HG03558 (cell line): ENCODE measurements around the gene LTB4R2.
"Not testable (repeated sequence)": the region's sequence is repeated elsewhere in the genome, so short reads cannot be mapped to it uniquely, and the experiment has no call there.

Source experiments
- ATAC-seq: cut with Tn5 transposase; IDR thresholded peaks from one replicate; pipeline ENCODE4 v1.9.1; 2021; ENCODE audit warnings: moderate number of reproducible peaks; ENCODE audit not compliant: unreplicated experiment; ENCODE audit errors: extremely low read depth

The LTB4R2 gene

DNA sequence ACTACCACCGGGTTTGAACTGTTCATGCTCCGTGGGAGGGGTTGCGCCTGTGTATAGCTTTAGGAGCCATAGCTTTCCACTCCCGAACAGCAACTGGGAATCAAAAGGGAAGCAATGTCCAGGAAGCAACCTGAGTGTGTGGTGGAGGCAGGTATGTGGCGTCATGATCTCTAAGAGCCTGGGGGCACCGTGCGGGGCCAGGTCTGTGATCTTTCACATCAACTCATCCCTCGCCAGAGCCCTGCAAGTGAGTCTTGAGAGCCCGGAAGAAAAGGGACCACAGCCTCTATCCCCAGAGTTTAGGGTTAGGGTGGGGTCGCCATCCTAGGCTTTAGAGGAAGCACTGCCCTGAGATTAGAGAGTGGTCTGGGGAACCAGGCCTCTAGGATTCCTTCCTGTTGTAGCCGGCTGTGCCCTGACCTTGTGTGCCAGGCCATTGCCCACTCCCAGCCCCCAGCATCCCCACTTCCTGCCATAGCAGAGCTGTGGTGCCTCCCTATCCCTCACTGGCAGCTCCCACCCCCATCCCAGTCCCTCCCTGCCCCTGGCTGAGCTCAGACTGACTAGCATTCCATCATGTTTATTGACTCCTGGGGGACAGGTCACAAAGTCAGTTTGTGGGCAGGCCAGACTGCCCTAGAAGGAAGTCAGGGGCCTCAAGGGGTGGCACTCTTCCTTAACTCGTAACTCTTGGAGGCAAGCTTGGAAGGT is 25.7 kb downstream of the LTB4R2 start:
- ATAC-seq = no peak

DNA sequence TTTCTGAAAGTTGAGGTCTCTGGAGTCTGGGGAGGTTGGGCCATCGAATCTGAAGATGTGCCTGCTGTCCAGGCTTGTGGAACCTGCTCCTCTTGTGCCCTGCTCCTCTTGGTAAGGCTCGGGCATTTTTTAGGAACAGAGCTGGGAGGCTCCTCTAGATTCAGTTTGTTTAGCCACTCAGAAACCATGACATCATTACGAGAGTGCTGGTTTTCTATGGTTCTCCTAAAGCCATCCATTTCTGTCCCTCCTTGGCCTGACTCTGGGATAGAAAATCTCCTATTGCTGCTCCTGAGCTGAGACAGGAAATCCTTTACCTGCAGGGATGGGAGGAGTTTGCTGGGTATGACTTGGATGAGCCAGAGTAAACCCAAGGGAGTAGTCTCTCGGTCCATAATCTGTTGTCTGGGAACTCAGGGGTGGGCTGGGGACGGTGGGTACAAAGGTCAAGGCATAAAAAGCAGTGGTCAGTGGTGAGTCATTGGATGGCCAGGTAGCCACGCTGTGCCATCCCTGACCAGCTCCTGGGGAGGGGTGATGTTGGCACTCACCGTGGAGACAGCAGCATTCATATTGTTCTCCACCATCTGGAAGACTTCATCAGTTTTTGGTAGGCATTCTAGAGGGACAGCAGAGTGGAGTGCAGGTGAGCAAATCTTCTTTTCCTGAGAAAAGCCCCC is 27.3 kb downstream of the LTB4R2 start:
- ATAC-seq = no peak

DNA sequence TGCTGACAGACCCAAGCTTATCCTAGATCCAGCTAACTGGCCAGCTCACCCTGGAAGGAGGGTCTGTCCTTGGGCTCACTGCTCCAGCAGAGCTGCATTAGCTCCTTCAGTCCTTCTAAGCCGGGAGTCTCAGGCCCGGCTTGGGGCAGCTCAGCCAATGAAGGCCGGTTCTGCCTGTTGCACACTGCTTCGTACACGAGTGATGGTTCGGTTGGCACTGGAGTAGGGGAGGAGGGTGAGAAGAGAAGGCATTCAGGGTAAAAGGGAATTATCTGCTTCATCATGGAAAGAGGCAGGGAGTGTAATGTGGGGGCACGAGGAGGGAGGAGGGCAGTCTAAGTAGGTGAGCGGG is 27.9 kb downstream of the LTB4R2 start:
- ATAC-seq = no peak

DNA sequence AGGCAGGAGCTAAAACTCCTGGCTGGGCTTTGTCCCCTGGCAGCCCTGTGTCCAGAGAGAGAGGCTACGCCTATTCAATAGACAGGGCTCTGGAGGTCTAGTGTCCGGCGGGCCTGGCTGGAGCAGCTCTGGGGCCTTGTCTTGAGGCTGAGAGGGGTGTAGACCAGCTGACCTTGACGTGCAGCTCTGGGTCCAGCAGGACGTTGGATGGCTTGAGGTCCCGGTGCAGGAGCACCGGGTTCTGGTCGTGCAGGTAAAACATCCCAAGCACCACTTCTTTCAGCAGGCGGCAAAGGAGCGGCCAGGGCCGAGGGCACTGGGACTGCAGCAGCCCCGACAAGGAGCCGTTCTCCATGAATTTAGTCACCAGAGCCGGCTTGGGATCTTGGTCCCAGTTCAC is 28.9 kb downstream of the LTB4R2 start:
- no peak for ATAC-seq

DNA sequence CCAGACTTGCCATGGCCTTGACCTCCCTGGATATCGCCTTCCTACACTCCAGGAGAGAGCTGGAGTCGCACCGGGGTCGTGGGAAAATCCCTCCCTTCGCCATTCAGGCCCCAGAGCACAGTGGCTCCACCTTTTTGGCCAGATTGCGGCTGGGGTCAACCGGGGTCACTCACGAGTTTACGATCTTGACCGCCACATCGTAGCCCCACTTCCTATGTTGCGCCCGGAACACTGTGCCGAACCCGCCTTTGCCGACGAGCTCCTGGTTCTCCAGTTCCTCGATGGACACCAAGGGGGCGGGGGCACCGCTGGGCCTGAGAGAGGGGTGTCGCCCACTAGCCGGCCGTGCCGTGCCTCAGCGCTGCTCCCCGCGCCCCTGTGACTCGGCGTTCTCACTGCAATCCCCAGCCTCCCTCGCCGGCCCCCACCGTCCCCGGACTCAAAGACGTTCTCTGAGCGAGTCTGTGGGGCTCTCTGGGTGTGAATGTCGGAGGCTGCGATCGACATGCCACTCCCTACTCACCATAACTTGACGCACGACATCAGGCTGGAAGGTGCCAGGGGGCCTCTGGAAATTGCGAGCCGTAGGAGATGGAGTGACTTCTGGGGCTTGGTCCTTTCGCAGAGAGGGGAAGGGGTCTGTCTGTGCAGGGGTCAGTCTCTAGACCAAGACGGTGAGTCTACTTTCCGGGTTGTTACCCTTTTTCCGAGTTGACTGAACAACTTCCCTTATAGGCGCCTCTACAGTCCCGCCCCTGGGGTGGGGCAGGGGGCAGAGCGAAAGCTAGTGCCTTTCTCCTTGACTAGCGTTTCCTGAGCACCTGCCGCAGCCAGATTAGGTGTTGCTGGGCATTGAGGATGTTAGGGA is 29.6 kb downstream of the LTB4R2 start, which contains the start of gene RIPK3:
Gene RIPK3 (minus strand): TSS at position 708 of the 868 bp plus-strand sequence. CDS start 165 bp downstream, at position 543.
- peak; percentile 68 for ATAC-seq

DNA sequence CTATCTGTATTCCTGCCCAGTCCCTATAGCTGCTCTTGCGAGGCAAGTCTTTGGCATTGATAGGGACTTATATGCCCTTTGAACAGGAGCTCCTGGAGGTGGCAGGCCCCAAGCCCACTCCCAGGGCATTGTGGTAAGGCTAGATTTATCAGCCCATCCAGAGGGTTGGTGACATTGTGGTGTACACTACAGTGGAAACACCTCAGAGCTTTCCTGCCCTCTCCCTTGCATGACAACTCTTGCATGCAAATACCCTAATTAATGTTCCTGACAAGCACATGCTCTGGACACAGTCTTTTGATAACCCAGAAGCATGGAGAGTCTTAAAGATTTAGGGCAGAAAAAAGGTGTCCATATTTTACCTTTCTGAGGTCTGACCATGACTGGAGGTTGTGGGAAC is 30.7 kb downstream of the LTB4R2 start:
- no peak for ATAC-seq

DNA sequence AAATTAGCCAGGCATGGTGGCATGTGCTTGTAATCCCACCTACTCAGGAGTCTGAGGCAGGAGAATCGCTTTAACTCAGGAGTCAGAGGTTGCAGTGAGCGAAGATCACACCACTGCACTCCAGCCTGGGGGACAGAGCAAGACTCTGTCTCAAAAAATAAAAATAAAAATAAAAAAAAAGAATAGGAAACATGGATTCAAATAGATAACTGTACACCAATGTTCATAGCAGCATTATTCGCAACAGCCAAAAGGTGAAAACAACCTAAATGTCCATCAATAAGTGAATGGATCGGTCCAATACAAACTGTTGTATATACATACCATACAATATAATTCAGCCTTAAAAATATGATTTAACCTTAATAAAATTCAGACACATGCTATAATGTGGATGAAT is 32.9 kb downstream of the LTB4R2 start:
- ATAC-seq = no peak

GRCh38 chr14:24343795-24344660 is 34.1 kb downstream of the LTB4R2 start:
- ATAC-seq = no peak

DNA sequence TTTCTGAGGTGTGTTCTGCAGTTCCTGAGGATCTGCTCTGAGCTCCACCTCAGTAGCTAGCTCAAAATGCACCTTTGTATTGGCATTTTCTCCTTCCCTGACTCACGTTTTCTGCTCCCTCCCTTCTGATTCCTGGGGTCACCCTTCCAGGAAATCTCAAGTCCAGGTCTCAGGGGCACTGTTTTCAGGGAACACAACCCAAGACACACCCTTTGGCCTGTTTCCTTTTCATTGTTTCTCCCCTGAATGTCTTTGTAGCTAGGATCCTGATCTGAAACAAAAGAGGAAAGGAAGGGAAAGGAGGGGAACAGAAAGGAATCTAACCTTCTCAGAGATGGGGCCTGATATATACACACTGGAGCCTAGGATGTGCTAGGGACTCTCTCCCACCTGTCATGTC is 37.2 kb downstream of the LTB4R2 start:
- ATAC-seq = no peak

DNA sequence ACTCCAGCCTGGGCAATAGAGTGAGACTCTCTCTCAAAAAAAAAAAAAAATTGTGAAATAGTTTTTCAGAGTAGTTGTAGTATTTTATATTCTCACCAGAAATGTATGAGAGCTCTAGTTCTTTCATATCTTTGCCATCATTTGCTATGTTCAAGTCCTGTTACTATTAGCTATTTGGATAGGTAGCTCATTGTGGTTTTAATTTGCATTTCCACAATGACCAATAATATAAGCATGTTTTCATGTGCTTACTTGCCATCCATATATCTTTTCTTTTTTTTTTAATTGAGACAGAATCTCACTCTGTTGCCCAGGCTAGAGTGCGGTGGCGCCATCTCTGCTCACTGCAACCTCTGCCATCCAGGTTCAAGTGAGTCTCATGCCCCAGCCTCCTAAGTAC is 38.2 kb downstream of the LTB4R2 start:
- no peak for ATAC-seq

GRCh38 chr14:24349742-24350141 is 39.8 kb downstream of the LTB4R2 start:
- ATAC-seq = no peak

DNA sequence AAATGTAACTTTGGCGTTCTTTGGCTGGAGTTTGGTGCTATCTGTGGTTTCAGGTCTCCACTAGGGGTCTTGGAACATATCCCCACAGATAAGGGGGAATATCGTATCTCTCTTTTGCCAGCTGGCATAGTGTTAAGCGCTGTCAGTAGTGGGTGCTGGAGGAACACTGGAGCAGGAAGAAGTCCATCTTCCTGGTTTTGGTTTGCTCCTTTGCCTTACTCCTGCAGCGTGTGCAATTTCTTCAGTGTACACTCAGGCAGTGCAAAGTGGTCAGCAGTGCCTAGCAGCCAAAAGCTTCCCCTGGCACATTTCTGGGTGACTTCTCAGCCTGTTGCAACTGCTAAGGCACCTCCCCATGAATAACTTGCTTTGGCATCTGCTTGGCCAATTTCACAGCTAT is 41.6 kb downstream of the LTB4R2 start:
- ATAC-seq = no peak

DNA sequence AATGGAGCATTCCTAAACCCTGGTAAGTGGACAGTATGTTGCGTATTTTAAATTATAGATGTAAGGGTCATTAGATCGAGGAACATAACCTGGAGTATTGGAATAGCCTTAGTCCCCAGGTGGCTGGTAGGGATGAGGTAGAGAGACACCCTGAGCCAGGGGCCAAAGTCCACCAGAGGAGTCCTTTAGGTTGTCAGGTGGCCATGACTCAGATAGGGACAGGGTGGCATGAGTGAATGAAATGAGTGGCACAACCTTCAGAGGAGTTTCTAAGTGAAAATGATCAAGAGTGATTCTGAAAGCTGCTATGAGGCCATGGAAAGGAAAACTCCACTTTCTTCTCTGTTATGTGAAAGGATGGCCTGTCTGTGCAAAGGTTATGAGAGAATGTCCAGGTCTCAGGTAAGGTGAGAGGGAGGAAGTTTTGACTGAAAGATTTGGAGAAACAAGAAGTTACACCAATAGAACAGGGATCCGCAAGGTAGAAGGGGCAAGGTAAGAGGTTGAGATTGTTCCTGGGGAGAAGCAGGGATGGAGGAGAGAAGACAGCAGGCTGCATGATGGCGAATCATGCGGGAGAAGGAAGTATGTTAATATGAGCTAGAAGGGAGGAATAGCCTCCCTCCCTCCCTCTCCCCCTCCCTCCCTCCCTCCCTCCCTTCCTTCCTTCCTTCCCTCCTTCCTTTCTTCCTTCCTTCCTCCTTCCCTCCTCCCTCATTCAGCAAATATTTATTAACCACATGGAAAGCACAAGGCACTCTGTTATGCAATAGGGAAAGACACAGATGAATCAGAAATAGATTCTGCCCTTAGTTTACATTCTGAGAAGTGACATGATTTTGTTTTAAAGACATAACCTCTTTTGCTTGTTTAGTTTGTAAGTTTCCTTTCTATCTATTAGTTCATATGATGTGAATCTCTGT is 43.9 kb downstream of the LTB4R2 start:
- no peak for ATAC-seq

- not testable (repeated sequence) for ATAC-seq
Observed at GRCh38 chr14:24354482-24354825, 44.5 kb downstream of the LTB4R2 start.

DNA sequence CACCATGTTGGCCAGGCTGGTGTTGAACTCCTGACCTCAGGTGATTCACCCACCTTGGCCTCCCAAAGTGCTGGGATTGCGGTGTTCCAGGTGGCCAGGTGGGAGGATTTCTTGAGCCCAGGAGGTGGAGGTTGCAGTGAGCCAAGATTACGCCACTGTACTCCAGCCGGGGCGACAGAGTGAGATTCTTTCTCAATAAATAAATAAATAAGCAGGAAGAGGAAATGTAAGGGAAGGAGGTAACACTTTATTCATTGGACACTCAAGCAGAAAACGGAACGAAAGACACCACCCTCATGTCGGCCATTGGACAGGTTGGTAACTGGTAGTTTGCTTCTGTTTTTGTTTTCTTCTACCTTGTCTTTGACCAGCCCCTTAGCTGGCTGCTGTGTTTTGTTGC is 45.1 kb downstream of the LTB4R2 start:
- ATAC-seq = no peak

GRCh38 chr14:24356208-24356607 is 46.3 kb downstream of the LTB4R2 start:
- ATAC-seq = no peak

DNA sequence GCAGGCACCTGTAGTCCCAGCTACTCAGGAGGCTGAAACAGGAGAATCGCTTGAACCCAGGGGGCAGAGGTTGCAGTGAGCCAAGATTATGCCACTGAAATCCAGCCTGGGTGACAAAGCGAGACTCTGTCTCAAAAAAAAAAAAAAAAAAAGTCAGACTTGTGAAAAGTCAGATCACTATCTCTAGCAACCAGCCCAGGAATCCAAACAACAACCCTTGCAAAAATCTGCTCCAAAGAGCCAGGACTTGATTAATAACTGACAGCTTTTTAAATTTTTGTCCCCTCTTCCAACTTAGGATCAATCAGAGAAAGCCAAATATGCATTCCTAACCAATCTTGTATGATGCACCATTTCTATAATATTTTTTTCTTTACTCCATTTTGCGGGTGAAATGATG is 50.3 kb downstream of the LTB4R2 start:
- no peak for ATAC-seq

- no peak for ATAC-seq
Observed at GRCh38 chr14:24361326-24361725, 51.4 kb downstream of the LTB4R2 start.
